Measurements from ENCODE around the gene GNAI1.

GNAI1 gene

GRCh38 chr7:80275192-80275605, 140.6 kb downstream of the GNAI1 start:
- TF ChIP-seq CTCF (IDR thresholded peaks at IDR 0.05; ENCODE audit: control insufficient read depth, extremely low read depth, insufficient read depth) = no peak
- DNase-seq (ENCODE audit: low read depth) = no peak

More at GRCh38 chr7:80275192-80275605, 140.6 kb downstream of the GNAI1 start:
- H3K4me3 ChIP-seq (ENCODE audit: low read depth, low read length) = no peak overlapping the region

All from LNCaP clone FGC (cell line).